GM12891 (cell line): Measurements from ENCODE around the gene PIPOX.
A peak's percentile ranks its signal among the peaks of the same experiment; 100 is the strongest.

Experiments used
- DNase-seq: peaks from one replicate; pipeline ENCODE4 v3.0.0; 2011; ENCODE audit warnings: low spot score; ENCODE audit not compliant: insufficient read length
- FAIRE-seq: peaks from 2 replicates; lab custom pipeline; 2011; peaks lifted over from hg19 to GRCh38; lab: Jason Lieb, UNC
- PAX5 ChIP-seq: IDR thresholded peaks from 2 replicates; pipeline ENCODE4 v1.6.1; 2011; ENCODE audit warnings: low read length, moderate library complexity, mild to moderate bottlenecking; ENCODE audit not compliant: insufficient read depth, severe bottlenecking
- POLR2A ChIP-seq: IDR thresholded peaks from 2 replicates; pipeline ENCODE4 v1.6.1; 2011; ENCODE audit warnings: low read depth, low read length, control low read depth
- POLR2AphosphoS5 ChIP-seq: IDR thresholded peaks from 2 replicates; pipeline ENCODE4 v1.6.1; 2011; ENCODE audit warnings: low read depth, low read length, control low read depth
- POU2F2 ChIP-seq: IDR thresholded peaks from 2 replicates; pipeline ENCODE4 v1.6.1; 2011; ENCODE audit warnings: low read depth, mild to moderate bottlenecking, control low read depth, low read length, moderate library complexity
- SPI1 ChIP-seq: IDR thresholded peaks from 2 replicates; pipeline ENCODE4 v1.6.1; 2011; ENCODE audit warnings: low read depth, low read length, control low read depth
- TAF1 ChIP-seq: IDR thresholded peaks from 2 replicates; pipeline ENCODE4 v1.6.1; 2011; ENCODE audit warnings: low read depth, low read length, control low read depth

The PIPOX gene

DNA sequence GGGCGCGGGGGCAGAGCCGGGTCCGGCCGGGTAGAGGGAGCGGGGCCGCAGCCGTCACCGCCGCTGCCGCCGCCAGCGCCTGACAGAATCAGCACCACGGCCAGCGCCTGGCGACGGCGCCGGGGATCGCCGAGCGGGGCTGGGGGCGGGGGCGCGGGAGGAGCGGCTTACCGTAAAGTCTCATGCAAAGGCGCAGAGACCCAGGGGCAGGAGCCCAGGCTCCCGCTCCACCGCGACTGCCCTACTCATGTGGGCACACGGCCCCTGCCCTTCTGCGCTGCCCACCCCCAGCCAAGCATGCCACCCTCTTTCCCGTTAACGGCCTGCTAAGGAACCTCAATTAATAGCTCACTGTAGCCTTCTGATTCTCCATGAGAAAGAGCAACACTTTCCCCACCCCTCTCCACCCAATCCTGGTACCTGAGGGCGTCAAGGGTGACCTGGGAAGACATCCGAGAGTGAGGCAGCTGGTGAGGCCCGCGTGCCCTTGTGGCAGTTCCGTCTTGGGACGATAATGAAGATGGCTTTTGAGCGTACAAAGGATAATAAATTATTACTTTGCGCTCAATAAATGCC is 36.9 kb upstream of the PIPOX start, which contains the start of gene SEZ6:
Gene SEZ6, minus strand, starts transcription at position 98 of the 576 bp plus-strand sequence. CDS start 164 bp downstream, outside the sequence.
- FAIRE-seq = peak; percentile 38

DNA sequence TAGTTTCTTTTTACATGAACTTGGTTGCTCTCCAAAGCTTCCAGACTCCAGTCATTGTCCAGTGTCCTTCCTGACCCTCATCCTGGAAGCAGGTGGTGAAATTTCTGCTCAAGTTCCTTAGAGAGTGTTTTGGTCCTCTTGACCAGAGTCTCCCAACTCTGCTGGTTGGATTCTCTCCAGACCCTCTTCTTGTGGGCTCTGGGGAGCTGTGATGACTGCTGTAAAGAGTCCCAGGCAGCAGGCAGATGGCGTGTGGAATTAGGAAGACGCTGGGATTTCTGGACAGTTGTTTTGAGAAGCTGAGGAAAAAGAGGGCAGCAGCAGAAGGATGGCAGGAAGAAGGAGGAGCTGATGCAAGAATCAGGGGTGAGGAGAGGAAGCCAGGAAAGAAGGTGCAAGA is 35.5 kb upstream of the PIPOX start:
- DNase-seq = no peak
- no peak for TF ChIP-seq SPI1
- TF ChIP-seq TAF1 = no peak
- TF ChIP-seq POLR2AphosphoS5 = no peak
- TF ChIP-seq POU2F2 = no peak
- TF ChIP-seq POLR2A = no peak
- TF ChIP-seq PAX5 = no peak
- no peak for FAIRE-seq

More for the DNA sequence above, 36.9 kb upstream of the PIPOX start, which contains the start of gene SEZ6:
- TF ChIP-seq SPI1 (no peak), PAX5 (no peak), POU2F2 (no peak), POLR2AphosphoS5 (no peak), TAF1 (no peak), POLR2A (no peak)
- peak; percentile 82 for DNase-seq

DNA sequence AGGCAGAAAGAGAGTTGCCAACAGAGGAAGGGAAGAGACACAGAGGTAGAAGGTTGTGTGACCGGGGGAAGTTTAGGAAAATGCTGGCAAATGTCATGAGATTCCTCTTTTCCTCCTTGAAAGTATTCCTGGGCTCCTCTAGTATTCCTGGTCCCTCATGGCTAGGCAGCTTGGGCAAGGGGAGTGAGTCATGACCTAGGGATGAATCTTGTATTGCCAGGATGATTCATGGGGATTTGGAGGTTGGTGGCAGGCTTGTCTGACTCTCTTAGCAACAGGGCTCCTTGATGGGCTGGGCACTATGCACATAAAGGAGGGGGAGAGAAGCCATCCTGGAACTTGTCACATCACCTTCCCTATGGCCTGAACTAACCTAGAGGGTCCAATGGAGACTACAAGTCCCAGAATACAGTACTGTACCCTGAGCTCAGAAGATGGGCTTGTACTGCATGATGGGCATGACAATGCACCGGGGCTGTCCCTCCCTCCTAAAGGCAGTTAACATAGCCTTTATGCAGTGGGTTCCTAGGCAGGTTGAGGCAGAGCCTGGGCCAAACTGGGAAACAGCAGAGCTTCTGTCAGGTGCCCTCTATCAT is 35.0 kb upstream of the PIPOX start:
- no peak for TF ChIP-seq TAF1
- TF ChIP-seq PAX5 = no peak
- no peak for TF ChIP-seq POLR2AphosphoS5
- no peak for TF ChIP-seq POLR2A
- TF ChIP-seq POU2F2 = no peak
- TF ChIP-seq SPI1 = no peak
- DNase-seq = no peak
- FAIRE-seq = no peak

DNA sequence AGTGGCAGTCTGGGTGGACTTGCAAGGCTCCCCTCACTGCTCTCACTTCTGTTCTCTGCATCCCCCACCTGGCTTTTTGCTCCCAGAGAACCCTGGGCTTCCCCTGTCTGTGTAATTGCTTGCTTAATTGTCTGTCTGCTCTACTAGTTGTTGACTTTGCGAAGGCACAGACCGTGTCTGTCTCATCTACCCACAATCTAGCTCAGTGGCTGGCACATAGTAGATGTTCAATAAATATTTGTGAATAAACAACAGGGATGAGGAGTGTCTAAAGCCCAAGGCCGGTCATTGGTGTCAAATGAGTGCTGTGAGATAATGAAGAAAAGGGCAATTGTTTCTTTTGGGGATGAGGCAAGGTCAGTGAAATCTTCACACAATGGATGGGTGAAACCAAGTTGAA is 34.4 kb upstream of the PIPOX start:
- FAIRE-seq (no peak), DNase-seq (no peak)
- TF ChIP-seq SPI1 (no peak), POU2F2 (no peak), POLR2A (no peak), PAX5 (no peak), TAF1 (no peak), POLR2AphosphoS5 (no peak)

DNA sequence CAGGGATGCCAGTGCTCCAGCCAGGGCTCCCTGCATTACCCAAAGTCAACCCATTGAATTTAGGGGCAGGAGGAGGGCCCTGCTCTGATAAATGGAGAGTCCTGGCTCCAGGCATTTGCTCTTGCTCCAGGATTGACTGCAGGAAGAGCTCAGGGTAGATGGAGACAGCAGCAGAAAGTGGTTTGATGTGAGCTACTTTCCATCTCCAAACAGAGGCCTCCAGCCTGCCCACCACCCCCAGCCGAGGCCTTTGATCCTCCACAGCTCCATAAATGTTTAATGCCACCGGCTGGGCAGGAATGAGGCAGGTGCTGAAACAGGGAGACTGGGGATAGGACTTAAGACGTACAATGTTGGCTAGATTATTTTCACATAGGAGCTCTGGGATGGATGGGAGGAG is 32.8 kb upstream of the PIPOX start:
- no peak for FAIRE-seq
- TF ChIP-seq POLR2AphosphoS5 (no peak), TAF1 (no peak), POU2F2 (no peak), PAX5 (no peak), SPI1 (no peak)

DNA sequence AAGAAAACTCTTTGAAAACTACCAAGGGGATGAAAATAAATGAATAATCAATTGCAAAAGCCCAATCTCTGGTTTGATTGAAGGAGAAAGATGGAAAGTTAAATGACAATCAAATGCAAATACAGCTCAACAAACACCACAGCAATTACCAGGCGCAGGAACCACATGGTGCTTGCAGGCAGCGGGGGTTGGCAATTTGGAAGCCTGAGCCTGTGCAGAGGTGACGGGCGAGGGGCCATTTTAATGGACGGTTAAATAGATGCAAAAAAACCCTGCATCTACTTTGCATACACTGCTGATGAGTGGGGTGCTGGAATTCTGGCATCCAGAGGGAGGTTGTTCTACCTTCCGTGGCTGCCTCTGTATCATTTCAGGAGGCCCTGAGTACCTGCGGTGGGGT is 32.4 kb upstream of the PIPOX start:
- FAIRE-seq (no peak), DNase-seq (no peak)
- TF ChIP-seq POU2F2 = no peak
- TF ChIP-seq POLR2AphosphoS5 = no peak
- no peak for TF ChIP-seq PAX5
- TF ChIP-seq POLR2A = no peak
- TF ChIP-seq TAF1 = no peak
- TF ChIP-seq SPI1 = no peak

More for the DNA sequence above, 32.8 kb upstream of the PIPOX start:
- DNase-seq = no peak

DNA sequence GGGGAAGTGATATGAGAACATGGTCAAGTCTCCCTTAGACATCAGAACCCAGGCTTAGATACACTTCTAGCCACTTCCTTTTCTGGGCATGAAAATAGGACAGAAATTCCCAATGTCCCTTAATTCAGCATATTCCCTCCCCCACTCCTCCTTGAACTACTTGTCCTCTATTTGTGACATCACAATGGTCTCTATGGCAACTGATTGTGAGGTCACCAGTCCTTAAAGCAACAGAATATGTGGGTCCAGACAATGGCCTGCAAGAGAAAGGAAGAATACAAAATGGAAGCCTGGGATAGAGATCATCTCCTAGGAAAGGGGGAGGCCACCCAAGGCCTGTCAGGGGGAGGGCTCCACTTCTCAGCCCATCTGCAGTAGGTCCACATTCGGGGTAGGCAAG is 30.4 kb upstream of the PIPOX start:
- FAIRE-seq (no peak), DNase-seq (no peak)
- TF ChIP-seq POLR2A (no peak), PAX5 (no peak), POLR2AphosphoS5 (no peak), TAF1 (no peak), POU2F2 (no peak), SPI1 (no peak)

DNA sequence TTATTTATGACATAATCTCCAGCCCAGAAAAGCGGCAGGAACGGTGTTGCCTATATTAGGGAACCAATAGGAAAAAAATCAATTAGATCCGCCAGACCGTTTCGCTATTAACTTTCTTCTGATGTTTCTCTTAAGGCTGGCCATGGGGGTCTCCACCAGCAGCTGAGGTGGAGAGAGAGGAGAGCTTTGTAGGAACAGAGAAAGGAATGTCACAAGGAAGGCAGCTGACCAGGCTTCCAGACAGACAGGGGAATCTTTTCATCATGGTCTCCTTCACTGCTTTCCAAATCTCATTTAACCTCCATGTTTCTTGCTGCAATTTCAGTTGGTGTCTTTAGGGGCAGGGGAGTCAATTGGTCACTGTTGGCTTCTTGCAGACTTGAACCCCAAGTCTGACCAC is 28.2 kb upstream of the PIPOX start:
- no peak for TF ChIP-seq TAF1
- TF ChIP-seq POLR2A = no peak
- no peak for TF ChIP-seq POLR2AphosphoS5
- no peak for TF ChIP-seq POU2F2
- TF ChIP-seq SPI1 = no peak
- no peak for TF ChIP-seq PAX5
- FAIRE-seq (no peak), DNase-seq (no peak)

DNA sequence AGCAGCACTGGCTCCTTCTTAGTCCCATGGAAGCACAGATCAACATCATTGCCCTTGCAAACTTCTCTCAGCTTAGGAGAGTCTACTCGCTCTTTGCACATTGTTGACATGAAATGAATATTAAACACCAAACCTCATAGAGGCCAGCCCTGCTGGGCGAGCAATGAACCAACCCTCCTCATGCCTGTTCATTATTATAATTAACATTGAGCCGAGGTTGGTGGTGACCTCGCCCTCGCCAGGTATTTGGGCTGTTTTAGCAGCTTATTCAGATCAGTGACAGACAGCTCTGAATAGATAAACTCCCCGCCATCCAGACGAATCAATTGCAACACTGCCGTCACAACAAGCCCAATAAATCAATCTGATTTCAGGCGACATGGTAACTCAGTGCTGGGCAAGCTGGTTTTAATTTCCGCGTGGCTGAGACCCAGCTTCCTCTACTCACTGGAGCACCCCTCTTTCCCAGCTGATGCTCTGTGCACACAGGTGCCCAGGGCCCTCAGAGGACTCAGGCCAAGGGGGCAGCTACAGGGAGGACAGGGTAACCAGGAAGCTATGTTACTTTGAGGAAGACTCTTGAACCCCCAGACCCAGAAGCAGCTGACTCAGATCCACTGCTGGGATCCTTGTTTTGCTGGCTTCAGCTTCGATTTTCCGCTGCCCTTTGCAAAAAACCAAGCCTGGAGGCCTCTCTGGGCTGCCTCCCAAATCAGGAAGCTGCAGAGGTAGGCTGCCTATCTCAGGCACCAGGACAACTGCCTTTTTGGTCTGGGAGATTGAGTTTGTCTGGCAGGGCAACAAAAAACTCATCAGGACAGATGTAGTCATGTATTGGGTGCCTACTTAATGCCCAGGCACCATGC is 26.4 kb upstream of the PIPOX start:
- DNase-seq = no peak
- FAIRE-seq = no peak
- TF ChIP-seq POLR2AphosphoS5 (no peak), TAF1 (no peak), POU2F2 (no peak), SPI1 (no peak), PAX5 (no peak), POLR2A (no peak)
